Mesenchymal stem cell (in vitro differentiated cells and primary cell): ENCODE data around the gene SMARCAL1.

ENCODE experiments used
- DNase-seq: peaks from one replicate; pipeline ENCODE4 v3.0.0-alpha.2; 2013
- H2AFZ ChIP-seq: one replicate; pipeline ENCODE4 v1.6.1; 2013; ENCODE audit warnings: low read depth, mild to moderate bottlenecking, control low read depth, inconsistent platforms, low read length, moderate library complexity
- H2AK5ac ChIP-seq: 2 replicates; pipeline ENCODE4 v1.6.1; 2013; ENCODE audit warnings: low read length, moderate library complexity, mild to moderate bottlenecking, inconsistent platforms; ENCODE audit not compliant: severe bottlenecking
- H2BK120ac ChIP-seq: one replicate; pipeline ENCODE4 v1.6.1; 2013; ENCODE audit warnings: low read depth, mild to moderate bottlenecking, inconsistent platforms, low read length, moderate library complexity
- H2BK12ac ChIP-seq, 2 experiments: one replicate each; pipeline ENCODE4 v1.6.1; 2013; ENCODE audit warnings: inconsistent platforms in 2 of 2, low read length in 2 of 2, mild to moderate bottlenecking in 2 of 2, moderate library complexity in 2 of 2, control low read depth in 1 of 2
- H2BK15ac ChIP-seq: one replicate; pipeline ENCODE4 v1.6.1; 2013; ENCODE audit warnings: mild to moderate bottlenecking, low read depth, inconsistent platforms; ENCODE audit not compliant: poor library complexity, severe bottlenecking
- H2BK5ac ChIP-seq: 2 replicates; pipeline ENCODE4 v1.6.1; 2013; ENCODE audit warnings: low read depth, mild to moderate bottlenecking, low read length, control low read depth, inconsistent platforms; ENCODE audit not compliant: poor library complexity, severe bottlenecking
- H3K14ac ChIP-seq, 2 experiments: one replicate each; pipeline ENCODE4 v1.6.1; 2013; ENCODE audit warnings: inconsistent platforms in 2 of 2, low read length in 2 of 2, control low read depth in 1 of 2, mild to moderate bottlenecking in 1 of 2, moderate library complexity in 1 of 2
- H3K18ac ChIP-seq, 2 experiments: one replicate each; pipeline ENCODE4 v1.6.1; 2013; ENCODE audit warnings: inconsistent platforms in 2 of 2, low read length in 2 of 2, control low read depth in 1 of 2, low read depth in 1 of 2, mild to moderate bottlenecking in 1 of 2
- H3K23ac ChIP-seq, 2 experiments: one replicate each; pipeline ENCODE4 v1.6.1; 2013; ENCODE audit warnings: inconsistent platforms in 2 of 2, low read length in 2 of 2, mild to moderate bottlenecking in 2 of 2, moderate library complexity in 2 of 2, control low read depth in 1 of 2
- H3K27ac ChIP-seq: 2 replicates; pipeline ENCODE4 v1.5.1; 2013; ENCODE audit warnings: mild to moderate bottlenecking, moderate library complexity, low read length, control low read depth, inconsistent platforms; ENCODE audit not compliant: poor library complexity, severe bottlenecking
- H3K27me3 ChIP-seq, 2 experiments: 2 replicates each; pipeline versions ENCODE4 v1.6.1 to v1.7.0; 2013; ENCODE audit warnings: low read length in 2 of 2, mild to moderate bottlenecking in 2 of 2, moderate library complexity in 2 of 2, control low read depth in 1 of 2, inconsistent platforms in 1 of 2; ENCODE audit not compliant: control insufficient read depth in 1 of 2, insufficient read depth in 1 of 2
- H3K36me3 ChIP-seq, 2 experiments: 2 replicates each; pipeline versions ENCODE4 v1.6.1 to v1.7.0; 2013; ENCODE audit warnings: low read length in 2 of 2, control low read depth in 1 of 2, inconsistent platforms in 1 of 2, low read depth in 1 of 2, mild to moderate bottlenecking in 1 of 2; ENCODE audit not compliant: insufficient read depth in 2 of 2, control insufficient read depth in 1 of 2
- H3K4ac ChIP-seq, 2 experiments: one replicate each; pipeline ENCODE4 v1.6.1; 2013; ENCODE audit warnings: inconsistent platforms in 2 of 2, low read length in 2 of 2, mild to moderate bottlenecking in 2 of 2, moderate library complexity in 2 of 2, control low read depth in 1 of 2, low read depth in 1 of 2
- H3K4me1 ChIP-seq: 2 replicates; pipeline ENCODE4 v1.6.1; 2013; ENCODE audit warnings: low read depth, low read length, control low read depth; ENCODE audit not compliant: control insufficient read depth, insufficient read depth
- H3K4me2 ChIP-seq: 2 replicates; pipeline ENCODE4 v1.6.1; 2013; ENCODE audit warnings: low read length, mild to moderate bottlenecking, inconsistent platforms; ENCODE audit not compliant: poor library complexity, severe bottlenecking
- H3K4me3 ChIP-seq, 2 experiments: 2 replicates each; pipeline versions ENCODE4 v1.5.1 to v1.7.0; 2013; ENCODE audit warnings: low read length in 2 of 2, mild to moderate bottlenecking in 2 of 2, control low read depth in 1 of 2, low read depth in 1 of 2; ENCODE audit not compliant: insufficient read depth in 1 of 2
- H3K79me1 ChIP-seq: replicated peaks from 2 replicates; pipeline ENCODE4 v1.6.1; 2013; ENCODE audit warnings: mild to moderate bottlenecking, control low read depth, low read length, inconsistent platforms; ENCODE audit not compliant: poor library complexity, severe bottlenecking
- H3K9ac ChIP-seq: 2 replicates; pipeline ENCODE4 v1.7.0; 2013; ENCODE audit warnings: mild to moderate bottlenecking, low read length, moderate library complexity
- H3K9me3 ChIP-seq: 2 replicates; pipeline ENCODE4 v1.7.0; 2013; ENCODE audit warnings: mild to moderate bottlenecking, low read length; ENCODE audit not compliant: control insufficient read depth
- H4K8ac ChIP-seq: one replicate; pipeline ENCODE4 v1.6.1; 2013; ENCODE audit warnings: inconsistent platforms, mild to moderate bottlenecking, low read length, moderate library complexity
- H4K91ac ChIP-seq: one replicate; pipeline ENCODE4 v1.6.1; 2013; ENCODE audit warnings: mild to moderate bottlenecking, low read length, inconsistent platforms
- WGBS: methylation state at CpG from one replicate; pipeline ENCODE4 v1.1.7; 2013; ENCODE audit warnings: mixed read lengths; 5-methylcytosine and 5-hydroxymethylcytosine counted together

Gene SMARCAL1

GRCh38 chr2:216527600-216527999, 115.3 kb downstream of the SMARCAL1 start:
- Histone ChIP-seq H2BK12ac (no peak overlapping the region), H3K4me2 (no peak overlapping the region), H3K23ac (no peak overlapping the region), H4K8ac (no peak overlapping the region), H2BK120ac (no peak overlapping the region), H3K27ac (no peak overlapping the region), H3K79me1 (no peaks in the 10 kb centered on the region), H2AFZ (no peak overlapping the region), H3K4me3 (no peak overlapping the region), H3K9me3 (no peaks in the 10 kb centered on the region), H3K14ac (no peak overlapping the region), H3K4me1 (no peaks in the 10 kb centered on the region), H3K27me3 (no peaks in the 10 kb centered on the region), H3K9ac (no peak overlapping the region), H4K91ac (no peak overlapping the region), H2BK15ac (no peak overlapping the region), H3K18ac (no peak overlapping the region), H3K36me3 (no peaks in the 10 kb centered on the region), H3K4ac (no peak overlapping the region), H2BK5ac (no peak overlapping the region), H2AK5ac (no peak overlapping the region)
- no peak for DNase-seq
- WGBS, result no CpG with 5 or more reads among the region's 1 CpG

GRCh38 chr2:216532562-216532961, 120.3 kb downstream of the SMARCAL1 start:
- no peaks in the 10 kb centered on the region for H3K79me1 ChIP-seq
- 100% methylated on average over 1 of the region's 2 CpGs for WGBS

More at GRCh38 chr2:216532562-216532961, 120.3 kb downstream of the SMARCAL1 start:
- Histone ChIP-seq H3K27me3 (no peaks in the 10 kb centered on the region), H2BK120ac (no peak overlapping the region), H3K36me3 (no peaks in the 10 kb centered on the region), H3K4ac (no peak overlapping the region), H3K9me3 (no peaks in the 10 kb centered on the region), H3K23ac (no peak overlapping the region), H2BK12ac (no peak overlapping the region), H3K4me2 (no peak overlapping the region), H2AFZ (no peak overlapping the region), H3K4me1 (peaks cover 16% of the 10 kb centered on the region), H4K91ac (no peak overlapping the region), H3K9ac (no peak overlapping the region), H2BK5ac (no peak overlapping the region), H2BK15ac (no peak overlapping the region), H4K8ac (no peak overlapping the region), H3K14ac (no peak overlapping the region), H3K18ac (no peak overlapping the region), H3K27ac (no peak overlapping the region), H3K4me3 (no peak overlapping the region), H2AK5ac (no peak overlapping the region)
- no peak for DNase-seq
